ENCODE data around the gene TNK1. TPM values are rescaled to one million over a fixed set of nuclear protein-coding genes. Genes with fewer than 3 reads are reported as not detected.

The TNK1 gene
- total RNA-seq, 4 donors from 2014 or later, result 2.4 to 9.8 (median 6.0) TPM

DNA sequence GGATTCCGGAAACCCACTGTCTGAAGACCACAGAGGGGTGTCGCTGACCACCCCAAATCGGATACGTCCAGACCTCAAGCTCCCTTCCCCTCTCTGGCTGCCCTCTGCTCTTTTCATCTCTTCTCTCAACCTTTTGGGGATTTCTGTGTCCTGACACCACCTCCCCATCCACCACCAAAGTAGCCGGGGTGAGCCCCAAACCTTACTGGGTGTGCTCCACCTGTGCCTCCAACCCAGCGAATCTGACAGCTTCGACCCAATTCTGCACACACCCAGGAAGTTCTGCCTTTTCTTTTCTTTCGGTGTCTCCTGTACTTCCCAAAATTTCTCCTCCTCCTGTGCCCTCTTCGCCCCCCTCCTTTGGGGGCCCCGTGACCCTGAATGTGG is 28.4 kb upstream of the TNK1 start:
- Histone ChIP-seq H3K36me3 (no peaks in the 10 kb centered on the region), H3K27me3 (no peaks in the 10 kb centered on the region), H3K9me3 (no peaks in the 10 kb centered on the region), H3K4me3 (peak overlapping the region; percentile 71 to 95 (median 76)), H3K4me1 (peaks cover 0 to 82% (median 47%) of the 10 kb centered on the region in 4 donors), H3K27ac (peak overlapping the region; percentile 91 to 100 (median 96))
- DNase-seq (ENCODE audit: low spot score in 2 of 2), result no peak
- TF ChIP-seq EP300 (IDR thresholded peaks at IDR 0.05), result no peak
- TF ChIP-seq, protein P1, sequence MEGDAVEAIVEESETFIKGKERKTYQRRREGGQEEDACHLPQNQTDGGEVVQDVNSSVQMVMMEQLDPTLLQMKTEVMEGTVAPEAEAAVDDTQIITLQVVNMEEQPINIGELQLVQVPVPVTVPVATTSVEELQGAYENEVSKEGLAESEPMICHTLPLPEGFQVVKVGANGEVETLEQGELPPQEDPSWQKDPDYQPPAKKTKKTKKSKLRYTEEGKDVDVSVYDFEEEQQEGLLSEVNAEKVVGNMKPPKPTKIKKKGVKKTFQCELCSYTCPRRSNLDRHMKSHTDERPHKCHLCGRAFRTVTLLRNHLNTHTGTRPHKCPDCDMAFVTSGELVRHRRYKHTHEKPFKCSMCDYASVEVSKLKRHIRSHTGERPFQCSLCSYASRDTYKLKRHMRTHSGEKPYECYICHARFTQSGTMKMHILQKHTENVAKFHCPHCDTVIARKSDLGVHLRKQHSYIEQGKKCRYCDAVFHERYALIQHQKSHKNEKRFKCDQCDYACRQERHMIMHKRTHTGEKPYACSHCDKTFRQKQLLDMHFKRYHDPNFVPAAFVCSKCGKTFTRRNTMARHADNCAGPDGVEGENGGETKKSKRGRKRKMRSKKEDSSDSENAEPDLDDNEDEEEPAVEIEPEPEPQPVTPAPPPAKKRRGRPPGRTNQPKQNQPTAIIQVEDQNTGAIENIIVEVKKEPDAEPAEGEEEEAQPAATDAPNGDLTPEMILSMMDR (IDR thresholded peaks at IDR 0.05), result peak in 2 of 5 experiments; percentile 27 to 41
- 20 to 24% methylated on average over 10 of the region's 10 CpGs for WGBS, 2 donors

DNA sequence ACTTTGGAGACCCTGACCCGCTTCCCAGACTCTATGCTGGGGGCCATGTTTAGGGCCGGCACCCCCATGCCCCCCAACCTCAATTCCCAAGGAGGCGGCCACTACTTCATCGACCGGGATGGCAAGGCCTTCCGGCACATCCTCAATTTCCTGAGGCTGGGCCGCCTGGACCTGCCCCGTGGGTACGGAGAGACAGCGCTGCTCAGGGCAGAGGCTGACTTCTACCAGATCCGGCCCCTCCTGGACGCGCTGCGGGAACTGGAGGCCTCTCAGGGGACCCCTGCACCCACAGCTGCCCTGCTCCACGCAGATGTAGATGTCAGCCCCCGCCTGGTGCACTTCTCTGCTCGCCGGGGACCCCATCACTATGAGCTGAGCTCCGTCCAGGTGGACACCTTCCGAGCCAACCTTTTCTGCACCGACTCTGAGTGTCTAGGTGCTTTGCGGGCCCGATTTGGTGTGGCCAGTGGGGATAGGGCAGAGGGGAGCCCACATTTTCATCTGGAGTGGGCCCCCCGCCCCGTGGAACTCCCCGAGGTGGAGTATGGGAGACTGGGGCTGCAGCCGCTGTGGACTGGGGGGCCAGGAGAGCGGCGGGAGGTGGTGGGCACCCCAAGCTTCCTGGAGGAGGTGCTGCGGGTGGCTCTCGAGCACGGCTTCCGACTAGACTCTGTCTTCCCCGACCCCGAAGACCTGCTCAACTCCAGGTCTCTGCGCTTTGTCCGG is 27.8 kb upstream of the TNK1 start:
- peak overlapping the region; percentile 91 to 100 (median 96) for H3K27ac ChIP-seq
- H3K27me3 ChIP-seq, result no peaks in the 10 kb centered on the region
- TF ChIP-seq, protein P1 (IDR thresholded peaks at IDR 0.05), result no peak
- TF ChIP-seq EP300 (IDR thresholded peaks at IDR 0.05) (no peak), POLR2A (IDR thresholded peaks at IDR 0.05) (no peak)
- H3K36me3 ChIP-seq, result no peaks in the 10 kb centered on the region
- peaks cover 0 to 81% (median 48%) of the 10 kb centered on the region in 4 donors for H3K4me1 ChIP-seq
- no peak for DNase-seq (ENCODE audit: low spot score in 2 of 2)
- 75 to 78% methylated on average over 37 of the region's 37 CpGs for WGBS, 2 donors
- H3K9me3 ChIP-seq, result no peaks in the 10 kb centered on the region
- H3K4me3 ChIP-seq, result peak overlapping the region; percentile 71 to 95 (median 76)

DNA sequence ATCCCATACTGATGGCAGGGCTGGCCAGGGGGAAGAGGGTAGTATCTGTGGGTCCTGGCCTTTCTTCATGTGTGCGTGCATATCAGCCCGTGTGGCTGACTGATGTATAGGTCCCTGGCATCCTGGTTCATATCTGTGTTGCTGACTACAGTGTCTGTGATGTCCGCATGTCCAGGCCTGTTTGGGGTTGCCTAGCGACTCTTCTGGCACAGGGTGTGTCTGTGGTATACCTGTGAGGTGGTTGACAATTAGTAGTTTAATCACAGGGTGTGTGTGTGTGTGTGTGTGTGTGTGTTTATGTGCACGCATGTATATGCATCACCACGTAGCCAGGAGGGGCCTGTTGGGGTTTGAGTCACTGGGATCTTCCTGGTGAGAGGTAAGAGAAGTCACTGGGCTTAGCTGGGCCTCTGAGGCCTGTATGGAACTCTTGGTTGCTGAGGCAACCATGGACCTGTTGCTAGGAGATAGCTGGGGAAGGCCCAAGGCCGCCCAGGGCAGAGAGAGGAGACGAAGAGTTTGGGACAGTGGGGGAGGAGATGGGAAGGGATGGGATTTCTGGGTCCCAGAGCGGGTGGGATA is 26.5 kb upstream of the TNK1 start:
- no peaks in the 10 kb centered on the region for H3K36me3 ChIP-seq
- H3K27me3 ChIP-seq, result no peaks in the 10 kb centered on the region
- no peak for TF ChIP-seq EP300 (IDR thresholded peaks at IDR 0.05)
- no peak for TF ChIP-seq POLR2A (IDR thresholded peaks at IDR 0.05)
- TF ChIP-seq, protein P1 (IDR thresholded peaks at IDR 0.05), result no peak
- peak overlapping the region in 2 of 4 donors; percentile 71 to 95 for H3K4me3 ChIP-seq
- H3K27ac ChIP-seq, result peak overlapping the region; percentile 91 to 100 (median 96)
- 66 to 68% methylated on average over 9 of the region's 9 CpGs for WGBS, 2 donors
- DNase-seq (ENCODE audit: low spot score in 2 of 2), result no peak
- no peaks in the 10 kb centered on the region for H3K9me3 ChIP-seq
- peaks cover 0 to 68% (median 39%) of the 10 kb centered on the region in 4 donors for H3K4me1 ChIP-seq

DNA sequence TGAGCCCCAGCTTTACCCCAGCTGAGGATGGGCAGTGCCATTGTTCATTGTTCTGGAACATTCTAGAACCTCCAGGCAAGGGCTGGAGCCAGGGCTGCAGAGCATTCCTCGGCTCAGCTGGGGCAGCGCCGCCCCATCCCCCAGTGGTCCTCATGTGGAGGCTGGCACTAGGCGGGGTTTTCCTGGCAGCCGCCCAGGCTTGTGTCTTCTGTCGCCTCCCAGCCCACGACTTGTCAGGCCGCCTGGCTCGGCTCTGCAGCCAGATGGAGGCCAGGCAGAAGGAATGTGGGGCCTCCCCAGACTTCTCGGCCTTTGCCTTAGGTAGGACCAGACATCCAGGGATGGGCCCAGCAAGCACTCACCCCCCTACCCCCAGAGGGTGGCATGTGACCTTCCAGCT is 25.8 kb upstream of the TNK1 start, which contains the start of gene TMEM95:
Gene TMEM95, plus strand, starts transcription at position 104 of the 400 bp plus-strand sequence. Its CDS starts 49 bp downstream, at position 153.
- H3K27ac ChIP-seq, result peak within 1 kb of the TSS; percentile 91 to 100 (median 96)

More for the DNA sequence above, 25.8 kb upstream of the TNK1 start, which contains the start of gene TMEM95:
- Histone ChIP-seq H3K4me3 (peak within 1 kb of the TSS in 2 of 4 donors; percentile 71 to 95), H3K9me3 (no peaks in the 10 kb centered on the region), H3K27me3 (no peaks in the 10 kb centered on the region), H3K4me1 (peaks cover 0 to 62% (median 32%) of the 10 kb centered on the region in 4 donors), H3K36me3 (no peaks in the 10 kb centered on the region)
- DNase-seq (ENCODE audit: low spot score in 2 of 2), result peak in 1 of 2 donors; percentile 47
- WGBS, 2 donors, result 27 to 45% methylated on average over 9 to 10 of the region's 10 CpGs
- TF ChIP-seq, protein P1 (IDR thresholded peaks at IDR 0.05), result peak in 1 of 5 experiments; percentile 12
- TF ChIP-seq EP300 (IDR thresholded peaks at IDR 0.05) (peak in 1 of 2 donors; percentile 92), POLR2A (IDR thresholded peaks at IDR 0.05) (peak in 1 of 2 donors; percentile 13)
